ENCODE results near the gene COBLL1.

The COBLL1 gene

DNA sequence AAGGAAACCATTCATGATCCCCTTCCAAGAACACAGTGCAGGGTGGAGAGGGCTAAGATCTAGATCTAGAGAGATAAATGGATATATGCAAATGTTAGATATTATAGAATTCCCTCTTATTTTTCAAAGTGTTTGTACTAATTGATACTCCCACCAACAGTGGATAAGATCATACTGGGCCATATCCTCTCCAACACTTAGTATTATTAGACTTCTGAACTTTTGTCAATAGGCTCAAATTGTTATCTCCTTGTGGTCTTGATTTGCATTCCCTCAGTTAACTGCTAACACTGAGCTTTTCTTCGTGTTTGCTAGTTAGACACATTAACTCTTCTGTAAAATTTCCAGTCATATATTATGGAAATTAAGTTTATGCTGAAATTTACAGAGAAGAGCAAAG lies 163.9 kb downstream of the COBLL1 start:
- no peak overlapping the region for H3K27ac ChIP-seq
- TF ChIP-seq, protein P1, sequence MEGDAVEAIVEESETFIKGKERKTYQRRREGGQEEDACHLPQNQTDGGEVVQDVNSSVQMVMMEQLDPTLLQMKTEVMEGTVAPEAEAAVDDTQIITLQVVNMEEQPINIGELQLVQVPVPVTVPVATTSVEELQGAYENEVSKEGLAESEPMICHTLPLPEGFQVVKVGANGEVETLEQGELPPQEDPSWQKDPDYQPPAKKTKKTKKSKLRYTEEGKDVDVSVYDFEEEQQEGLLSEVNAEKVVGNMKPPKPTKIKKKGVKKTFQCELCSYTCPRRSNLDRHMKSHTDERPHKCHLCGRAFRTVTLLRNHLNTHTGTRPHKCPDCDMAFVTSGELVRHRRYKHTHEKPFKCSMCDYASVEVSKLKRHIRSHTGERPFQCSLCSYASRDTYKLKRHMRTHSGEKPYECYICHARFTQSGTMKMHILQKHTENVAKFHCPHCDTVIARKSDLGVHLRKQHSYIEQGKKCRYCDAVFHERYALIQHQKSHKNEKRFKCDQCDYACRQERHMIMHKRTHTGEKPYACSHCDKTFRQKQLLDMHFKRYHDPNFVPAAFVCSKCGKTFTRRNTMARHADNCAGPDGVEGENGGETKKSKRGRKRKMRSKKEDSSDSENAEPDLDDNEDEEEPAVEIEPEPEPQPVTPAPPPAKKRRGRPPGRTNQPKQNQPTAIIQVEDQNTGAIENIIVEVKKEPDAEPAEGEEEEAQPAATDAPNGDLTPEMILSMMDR (conservative IDR thresholded peaks at IDR 0.05; ENCODE audit: low read depth, low read length), result no peak
- peaks cover 60% of the 10 kb centered on the region for H3K4me1 ChIP-seq (ENCODE audit: low read depth, poor library complexity, severe bottlenecking)
- H3K27me3 ChIP-seq (ENCODE audit: insufficient read depth, low read depth), result no peaks in the 10 kb centered on the region
- no peak overlapping the region for H3K4me2 ChIP-seq
- no peak overlapping the region for H3K4me3 ChIP-seq (IDR thresholded peaks at IDR 0.05; ENCODE audit: insufficient read depth, low read depth, low read length)
- no peak overlapping the region for H2AFZ ChIP-seq (ENCODE audit: low read depth)
- H3K79me2 ChIP-seq (ENCODE audit: insufficient read depth, low read depth), result no peaks in the 10 kb centered on the region
- H3K9ac ChIP-seq, result no peak overlapping the region
- H4K20me1 ChIP-seq (ENCODE audit: insufficient read depth), result no peaks in the 10 kb centered on the region
- no peaks in the 10 kb centered on the region for H3K36me3 ChIP-seq (ENCODE audit: insufficient read depth)

DNA sequence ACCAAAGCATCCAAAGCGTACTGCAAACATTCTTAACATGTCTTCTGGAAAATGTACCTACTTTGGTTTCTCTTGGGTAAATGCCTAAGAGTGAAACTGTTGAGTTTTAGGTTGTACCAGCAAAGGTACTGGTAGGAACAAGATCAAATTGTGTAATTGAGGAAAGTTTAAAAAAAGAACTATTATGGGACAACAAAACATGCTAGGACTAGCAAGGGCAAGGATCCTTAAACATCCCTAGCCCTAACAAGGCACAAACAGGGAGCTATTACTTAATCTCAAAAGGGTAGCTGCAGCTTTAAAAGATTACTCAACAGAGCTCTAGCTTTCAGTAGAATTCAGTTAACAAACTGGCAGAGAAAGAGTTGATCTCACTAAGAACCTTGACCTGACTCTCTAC lies 164.4 kb downstream of the COBLL1 start:
- Histone ChIP-seq H3K4me1 (ENCODE audit: low read depth, poor library complexity, severe bottlenecking) (peaks cover 63% of the 10 kb centered on the region), H3K9ac (no peak overlapping the region), H2AFZ (ENCODE audit: low read depth) (no peak overlapping the region), H3K27me3 (ENCODE audit: insufficient read depth, low read depth) (no peaks in the 10 kb centered on the region), H3K79me2 (ENCODE audit: insufficient read depth, low read depth) (no peaks in the 10 kb centered on the region), H3K36me3 (ENCODE audit: insufficient read depth) (no peaks in the 10 kb centered on the region), H3K27ac (no peak overlapping the region), H4K20me1 (ENCODE audit: insufficient read depth) (no peaks in the 10 kb centered on the region), H3K4me3 (IDR thresholded peaks at IDR 0.05; ENCODE audit: insufficient read depth, low read depth, low read length) (no peak overlapping the region), H3K4me2 (no peak overlapping the region)
- TF ChIP-seq, protein P1 (conservative IDR thresholded peaks at IDR 0.05; ENCODE audit: low read depth, low read length), result no peak

DNA sequence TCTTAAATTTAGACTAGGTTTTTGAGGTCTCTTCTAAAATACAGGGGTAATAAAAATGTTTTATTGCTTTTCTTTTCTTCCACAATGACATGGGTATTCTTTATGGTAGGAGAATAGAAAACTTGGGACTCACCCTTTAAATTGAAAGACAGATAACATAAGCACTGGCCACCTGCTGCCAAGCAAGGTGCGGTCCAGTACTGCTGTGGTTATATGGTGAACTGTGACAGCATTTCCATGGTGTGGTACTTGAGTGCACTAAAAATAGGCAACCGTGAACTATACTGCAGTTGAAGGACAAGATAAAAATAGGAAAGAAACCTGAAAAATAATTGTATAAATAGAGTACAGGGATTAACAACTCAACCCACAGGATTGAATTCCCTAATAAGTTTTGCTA lies 165.9 kb downstream of the COBLL1 start:
- no peaks in the 10 kb centered on the region for H3K36me3 ChIP-seq (ENCODE audit: insufficient read depth)
- H3K4me1 ChIP-seq (ENCODE audit: low read depth, poor library complexity, severe bottlenecking), result peaks cover 68% of the 10 kb centered on the region
- H3K4me3 ChIP-seq (IDR thresholded peaks at IDR 0.05; ENCODE audit: insufficient read depth, low read depth, low read length), result no peak overlapping the region
- H3K9ac ChIP-seq, result no peak overlapping the region
- TF ChIP-seq, protein P1 (conservative IDR thresholded peaks at IDR 0.05; ENCODE audit: low read depth, low read length), result no peak
- H3K27ac ChIP-seq, result peak overlapping the region; percentile 29; the same call in 1 of the 2 replicates
- H2AFZ ChIP-seq (ENCODE audit: low read depth), result no peak overlapping the region
- H4K20me1 ChIP-seq (ENCODE audit: insufficient read depth), result no peaks in the 10 kb centered on the region
- H3K27me3 ChIP-seq (ENCODE audit: insufficient read depth, low read depth), result no peaks in the 10 kb centered on the region
- H3K79me2 ChIP-seq (ENCODE audit: insufficient read depth, low read depth), result no peaks in the 10 kb centered on the region
- H3K4me2 ChIP-seq, result peak overlapping the region; percentile 77

DNA sequence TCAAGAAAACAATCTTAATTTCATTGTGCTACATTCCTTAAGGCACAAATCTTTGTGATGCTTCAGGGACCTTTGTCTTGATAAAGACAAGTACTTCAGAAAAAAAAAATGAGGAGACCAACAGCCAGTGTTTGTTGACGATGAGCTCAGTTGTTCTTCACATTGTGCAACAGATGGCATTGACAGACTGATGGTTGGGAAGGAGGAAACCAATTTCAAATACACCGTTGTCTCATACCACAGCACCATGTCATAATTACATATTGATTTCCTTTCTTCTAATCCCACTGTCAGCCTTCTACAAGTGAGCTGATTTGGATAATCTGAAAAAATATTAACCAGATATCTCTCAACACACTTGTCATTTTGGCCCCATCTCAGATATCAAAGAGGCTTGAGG lies 166.6 kb downstream of the COBLL1 start:
- Histone ChIP-seq H3K9ac (no peak overlapping the region), H3K27ac (peak overlapping the region; percentile 29; the same call in 1 of the 2 replicates), H3K4me2 (peak overlapping the region; percentile 77), H3K36me3 (ENCODE audit: insufficient read depth) (no peaks in the 10 kb centered on the region), H3K79me2 (ENCODE audit: insufficient read depth, low read depth) (no peaks in the 10 kb centered on the region), H3K4me1 (ENCODE audit: low read depth, poor library complexity, severe bottlenecking) (peaks cover 68% of the 10 kb centered on the region), H3K4me3 (IDR thresholded peaks at IDR 0.05; ENCODE audit: insufficient read depth, low read depth, low read length) (no peak overlapping the region), H3K27me3 (ENCODE audit: insufficient read depth, low read depth) (no peaks in the 10 kb centered on the region), H4K20me1 (ENCODE audit: insufficient read depth) (no peaks in the 10 kb centered on the region), H2AFZ (ENCODE audit: low read depth) (no peak overlapping the region)
- TF ChIP-seq, protein P1 (conservative IDR thresholded peaks at IDR 0.05; ENCODE audit: low read depth, low read length), result no peak

Data from KMS-11 (cell line).